Caco-2 (cell line): ENCODE measurements around the gene B3GLCT. TPM values are rescaled to one million over a fixed set of nuclear protein-coding genes. Genes with fewer than 3 reads are reported as not detected.

Source experiments
- BruUV-seq: library from RNA; stranded (reverse); fragments of 400-500 nt; replicated peaks from 2 replicates; lab custom pipeline; 2021; lab: Mats Ljungman, UMichigan
- CTCF ChIA-PET: fragments of 300-600 bp; sonication (Branson Sonifier 250); formaldehyde crosslinking; loops from one replicate; lab custom pipeline; 2022; ENCODE audit warnings: antibody characterized with exemption; lab: Charles Lee
- POLR2A ChIA-PET: fragments of 300-600 bp; sonication (Branson Sonifier 250); formaldehyde crosslinking; loops from one replicate; lab custom pipeline; 2022; ENCODE audit warnings: antibody characterized with exemption; lab: Charles Lee
- DNase-seq, 2 experiments: peaks; one replicate each; pipeline versions ENCODE4 v3.0.0 to v3.0.0-alpha.2; 2020 to 2022
- H3K27me3 ChIP-seq: replicated peaks from 2 replicates; pipeline ENCODE4 v1.6.0; 2011; ENCODE audit warnings: low read length; ENCODE audit not compliant: control insufficient read depth, insufficient read depth
- H3K36me3 ChIP-seq: 2 replicates; pipeline ENCODE4 v1.5.1; 2011; ENCODE audit warnings: low read length; ENCODE audit not compliant: control insufficient read depth, insufficient read depth
- H3K4me1 ChIP-seq: fragments of 250-450 bp; sonication (Bioruptor Pico); 2 replicates; pipeline ENCODE4 v1.5.1; 2020; ENCODE audit warnings: mild to moderate bottlenecking
- H3K4me3 ChIP-seq: 2 replicates; pipeline ENCODE4 v1.5.1; 2011; ENCODE audit warnings: low read depth, mild to moderate bottlenecking, control low read depth, low read length
- H3K9me3 ChIP-seq: fragments of 250-450 bp; sonication (Bioruptor Pico); 2 replicates; pipeline ENCODE4 v1.5.1; 2020; ENCODE audit warnings: mild to moderate bottlenecking, moderate library complexity
- H3K27ac Mint-ChIP-seq: one replicate; pipeline ENCODE4 v1.8.0; 2022; ENCODE audit warnings: mixed read lengths; ENCODE audit not compliant: unreplicated experiment
- H3K27me3 Mint-ChIP-seq: one replicate; pipeline ENCODE4 v1.8.0; 2022; ENCODE audit warnings: mixed read lengths; ENCODE audit not compliant: insufficient read depth, unreplicated experiment
- H3K36me3 Mint-ChIP-seq: one replicate; pipeline ENCODE4 v1.8.0; 2022; ENCODE audit warnings: mild to moderate bottlenecking, mixed read lengths; ENCODE audit not compliant: insufficient read depth, unreplicated experiment
- H3K4me1 Mint-ChIP-seq: one replicate; pipeline ENCODE4 v1.8.0; 2022; ENCODE audit warnings: low read depth, mixed read lengths; ENCODE audit not compliant: unreplicated experiment
- H3K4me3 Mint-ChIP-seq: one replicate; pipeline ENCODE4 v1.8.0; 2022; ENCODE audit warnings: mild to moderate bottlenecking, moderate library complexity, mixed read lengths; ENCODE audit not compliant: unreplicated experiment
- H3K9me3 Mint-ChIP-seq: one replicate; pipeline ENCODE4 v1.8.0; 2022; ENCODE audit warnings: mixed read lengths; ENCODE audit not compliant: unreplicated experiment
- CTCF ChIP-seq, 2 experiments: fragments of 200-600 bp in 1 of 2; IDR thresholded peaks; 1 replicate in 1 of 2; 2 replicates in 1 of 2; pipeline versions ENCODE4 v1.5.1 to v1.8.0; 2011 to 2022; ENCODE audit warnings: antibody characterized with exemption in 1 of 2, control low read depth in 1 of 2, inconsistent platforms in 1 of 2, low read depth in 1 of 2, low read length in 1 of 2, mild to moderate bottlenecking in 1 of 2, moderate library complexity in 1 of 2; ENCODE audit not compliant: insufficient read depth in 1 of 2, severe bottlenecking in 1 of 2, unreplicated experiment in 1 of 2
- intact Hi-C: fragments of 100-400 bp; cut with micrococcal nuclease; formaldehyde crosslinking; loops from one replicate; pipeline ENCODE4 v1.10.0; 2022; ENCODE audit not compliant: unreplicated experiment
- total RNA-seq: library from RNA; stranded (reverse); gene quantifications from 2 replicates; pipeline ENCODE4 v1.2.3, GENCODE V29; 2022

Gene B3GLCT
- total RNA-seq, 1 experiment from 2014 or later, result 4.5 TPM

GRCh38 chr13:31242916-31243315, 43.1 kb downstream of the B3GLCT start:
- ChIA-PET POLR2A (no interaction called here), CTCF (no interaction called here)
- H3K36me3 ChIP-seq, result no peaks in the 10 kb centered on the region
- no peaks in the 10 kb centered on the region for H3K27me3 Mint-ChIP-seq
- no peak for TF ChIP-seq CTCF (IDR thresholded peaks at IDR 0.05; ENCODE audit: insufficient read depth in 1 of 2, low read depth in 1 of 2, low read length in 1 of 2, severe bottlenecking in 1 of 2, unreplicated experiment in 1 of 2)
- H3K4me1 Mint-ChIP-seq, result peaks cover 7% of the 10 kb centered on the region
- DNase-seq, result no peak
- no peaks in the 10 kb centered on the region for H3K27me3 ChIP-seq
- BruUV-seq, result no TSS peak
- no peak overlapping the region for H3K4me3 ChIP-seq
- H3K9me3 Mint-ChIP-seq, result no peaks in the 10 kb centered on the region
- no peak overlapping the region for H3K27ac Mint-ChIP-seq
- intact Hi-C loops, result no loop called here
- H3K36me3 Mint-ChIP-seq, result no peaks in the 10 kb centered on the region
- no peak overlapping the region for H3K4me3 Mint-ChIP-seq
- H3K4me1 ChIP-seq, result no peaks in the 10 kb centered on the region
- no peaks in the 10 kb centered on the region for H3K9me3 ChIP-seq

GRCh38 chr13:31245598-31246373, 46.0 kb downstream of the B3GLCT start:
- no peaks in the 10 kb centered on the region for H3K9me3 ChIP-seq
- H3K27me3 ChIP-seq, result no peaks in the 10 kb centered on the region
- H3K4me1 ChIP-seq, result no peaks in the 10 kb centered on the region
- no peaks in the 10 kb centered on the region for H3K36me3 ChIP-seq
- intact Hi-C loops, result no loop called here
- CTCF ChIA-PET, result no interaction called here
- Mint-ChIP-seq H3K27me3 (no peaks in the 10 kb centered on the region), H3K4me1 (peaks cover 7% of the 10 kb centered on the region), H3K36me3 (no peaks in the 10 kb centered on the region), H3K27ac (no peak overlapping the region), H3K9me3 (no peaks in the 10 kb centered on the region), H3K4me3 (no peak overlapping the region)
- H3K4me3 ChIP-seq, result no peak overlapping the region
- no peak for DNase-seq
- POLR2A ChIA-PET, result no interaction called here
- BruUV-seq, result no TSS peak
- TF ChIP-seq CTCF (IDR thresholded peaks at IDR 0.05; ENCODE audit: insufficient read depth in 1 of 2, low read depth in 1 of 2, low read length in 1 of 2, severe bottlenecking in 1 of 2, unreplicated experiment in 1 of 2), result no peak

GRCh38 chr13:31246918-31247317, 47.1 kb downstream of the B3GLCT start:
- intact Hi-C loops, result no loop called here
- peaks cover 10% of the 10 kb centered on the region for H3K9me3 Mint-ChIP-seq
- no peaks in the 10 kb centered on the region for H3K4me1 ChIP-seq
- no peaks in the 10 kb centered on the region for H3K27me3 ChIP-seq
- no peaks in the 10 kb centered on the region for H3K9me3 ChIP-seq
- H3K4me3 Mint-ChIP-seq, result no peak overlapping the region
- TF ChIP-seq CTCF (IDR thresholded peaks at IDR 0.05; ENCODE audit: insufficient read depth in 1 of 2, low read depth in 1 of 2, low read length in 1 of 2, severe bottlenecking in 1 of 2, unreplicated experiment in 1 of 2), result no peak
- ChIA-PET POLR2A (no interaction called here), CTCF (interaction anchor here (0.6 kb wide), 1 partner anchor 175 kb away, joined by 3 read pairs; no protein-coding TSS in a partner anchor)
- no peaks in the 10 kb centered on the region for H3K36me3 ChIP-seq
- no peaks in the 10 kb centered on the region for H3K36me3 Mint-ChIP-seq
- no TSS peak for BruUV-seq
- H3K4me3 ChIP-seq, result no peak overlapping the region
- H3K4me1 Mint-ChIP-seq, result peaks cover 7% of the 10 kb centered on the region
- no peak for DNase-seq
- H3K27ac Mint-ChIP-seq, result no peak overlapping the region
- no peaks in the 10 kb centered on the region for H3K27me3 Mint-ChIP-seq
